ENCODE data around the gene UTF1. TPM values are rescaled to one million over a fixed set of nuclear protein-coding genes. Genes with fewer than 3 reads are reported as not detected.

The UTF1 gene
- polyA plus RNA-seq, 1 donor from 2014 or later, result not detected

DNA sequence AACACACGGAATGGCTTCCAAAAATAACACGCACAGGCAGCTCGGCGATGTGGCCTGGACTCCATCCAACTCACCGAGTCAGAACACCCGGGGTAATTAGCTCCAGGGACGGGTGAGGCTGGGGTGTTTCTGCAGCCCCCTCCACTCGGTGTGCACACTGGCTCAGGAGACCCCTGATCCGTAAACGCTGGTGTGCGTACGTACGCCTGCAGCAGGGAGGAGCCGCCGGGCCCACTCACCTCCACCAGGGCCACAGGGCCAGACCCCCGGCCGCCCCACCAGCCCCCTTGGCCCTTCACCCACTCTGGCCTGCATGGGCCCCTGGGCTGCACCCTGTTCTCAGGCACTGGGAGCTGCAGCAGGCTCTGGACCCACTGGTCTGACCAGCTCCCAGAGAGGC lies 22.4 kb upstream of the UTF1 start:
- Histone ChIP-seq H3K4me2 (ENCODE audit: low read length) (no peak overlapping the region), H4K20me1 (ENCODE audit: insufficient read depth) (no peaks in the 10 kb centered on the region), H3K27ac (ENCODE audit: low read length) (no peak overlapping the region), H3K9ac (ENCODE audit: low read length) (no peak overlapping the region), H3K27me3 (ENCODE audit: insufficient read depth, low read depth, low read length) (no peaks in the 10 kb centered on the region), H3K9me2 (ENCODE audit: insufficient read depth, low read length) (no peaks in the 10 kb centered on the region), H3K4me3 (ENCODE audit: low read length) (no peak overlapping the region), H3K9me3 (ENCODE audit: low read length) (no peaks in the 10 kb centered on the region), H3F3A (ENCODE audit: insufficient read depth, low read length, poor library complexity, severe bottlenecking) (no peaks in the 10 kb centered on the region), H2AFZ (ENCODE audit: low read depth, low read length) (no peak overlapping the region), H3K36me3 (ENCODE audit: insufficient read depth, low read length) (no peaks in the 10 kb centered on the region), H3K79me2 (replicated peaks; ENCODE audit: insufficient read depth, low read length) (no peaks in the 10 kb centered on the region)
- TF ChIP-seq EZH2 (IDR thresholded peaks at IDR 0.05; ENCODE audit: borderline replicate concordance, insufficient read depth, low read length, poor library complexity, severe bottlenecking) (no peak), MXI1 (conservative IDR thresholded peaks at IDR 0.05; ENCODE audit: poor library complexity, severe bottlenecking) (no peak), TAF1 (IDR thresholded peaks at IDR 0.05; ENCODE audit: low read depth) (no peak), SMC3 (conservative IDR thresholded peaks at IDR 0.05; ENCODE audit: poor library complexity) (no peak), POLR2AphosphoS5 (IDR thresholded peaks at IDR 0.05) (no peak), EP300 (conservative IDR thresholded peaks at IDR 0.05; ENCODE audit: poor library complexity, severe bottlenecking) (no peak), RAD21 (conservative IDR thresholded peaks at IDR 0.05) (no peak)
- TF ChIP-seq, protein P1, sequence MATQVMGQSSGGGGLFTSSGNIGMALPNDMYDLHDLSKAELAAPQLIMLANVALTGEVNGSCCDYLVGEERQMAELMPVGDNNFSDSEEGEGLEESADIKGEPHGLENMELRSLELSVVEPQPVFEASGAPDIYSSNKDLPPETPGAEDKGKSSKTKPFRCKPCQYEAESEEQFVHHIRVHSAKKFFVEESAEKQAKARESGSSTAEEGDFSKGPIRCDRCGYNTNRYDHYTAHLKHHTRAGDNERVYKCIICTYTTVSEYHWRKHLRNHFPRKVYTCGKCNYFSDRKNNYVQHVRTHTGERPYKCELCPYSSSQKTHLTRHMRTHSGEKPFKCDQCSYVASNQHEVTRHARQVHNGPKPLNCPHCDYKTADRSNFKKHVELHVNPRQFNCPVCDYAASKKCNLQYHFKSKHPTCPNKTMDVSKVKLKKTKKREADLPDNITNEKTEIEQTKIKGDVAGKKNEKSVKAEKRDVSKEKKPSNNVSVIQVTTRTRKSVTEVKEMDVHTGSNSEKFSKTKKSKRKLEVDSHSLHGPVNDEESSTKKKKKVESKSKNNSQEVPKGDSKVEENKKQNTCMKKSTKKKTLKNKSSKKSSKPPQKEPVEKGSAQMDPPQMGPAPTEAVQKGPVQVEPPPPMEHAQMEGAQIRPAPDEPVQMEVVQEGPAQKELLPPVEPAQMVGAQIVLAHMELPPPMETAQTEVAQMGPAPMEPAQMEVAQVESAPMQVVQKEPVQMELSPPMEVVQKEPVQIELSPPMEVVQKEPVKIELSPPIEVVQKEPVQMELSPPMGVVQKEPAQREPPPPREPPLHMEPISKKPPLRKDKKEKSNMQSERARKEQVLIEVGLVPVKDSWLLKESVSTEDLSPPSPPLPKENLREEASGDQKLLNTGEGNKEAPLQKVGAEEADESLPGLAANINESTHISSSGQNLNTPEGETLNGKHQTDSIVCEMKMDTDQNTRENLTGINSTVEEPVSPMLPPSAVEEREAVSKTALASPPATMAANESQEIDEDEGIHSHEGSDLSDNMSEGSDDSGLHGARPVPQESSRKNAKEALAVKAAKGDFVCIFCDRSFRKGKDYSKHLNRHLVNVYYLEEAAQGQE (IDR thresholded peaks at IDR 0.05; ENCODE audit: borderline replicate concordance), result no peak
- TF ChIP-seq, protein P2, sequence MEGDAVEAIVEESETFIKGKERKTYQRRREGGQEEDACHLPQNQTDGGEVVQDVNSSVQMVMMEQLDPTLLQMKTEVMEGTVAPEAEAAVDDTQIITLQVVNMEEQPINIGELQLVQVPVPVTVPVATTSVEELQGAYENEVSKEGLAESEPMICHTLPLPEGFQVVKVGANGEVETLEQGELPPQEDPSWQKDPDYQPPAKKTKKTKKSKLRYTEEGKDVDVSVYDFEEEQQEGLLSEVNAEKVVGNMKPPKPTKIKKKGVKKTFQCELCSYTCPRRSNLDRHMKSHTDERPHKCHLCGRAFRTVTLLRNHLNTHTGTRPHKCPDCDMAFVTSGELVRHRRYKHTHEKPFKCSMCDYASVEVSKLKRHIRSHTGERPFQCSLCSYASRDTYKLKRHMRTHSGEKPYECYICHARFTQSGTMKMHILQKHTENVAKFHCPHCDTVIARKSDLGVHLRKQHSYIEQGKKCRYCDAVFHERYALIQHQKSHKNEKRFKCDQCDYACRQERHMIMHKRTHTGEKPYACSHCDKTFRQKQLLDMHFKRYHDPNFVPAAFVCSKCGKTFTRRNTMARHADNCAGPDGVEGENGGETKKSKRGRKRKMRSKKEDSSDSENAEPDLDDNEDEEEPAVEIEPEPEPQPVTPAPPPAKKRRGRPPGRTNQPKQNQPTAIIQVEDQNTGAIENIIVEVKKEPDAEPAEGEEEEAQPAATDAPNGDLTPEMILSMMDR (IDR thresholded peaks at IDR 0.05; ENCODE audit: poor library complexity, severe bottlenecking), result no peak

GRCh38 chr10:133208466-133208865 lies 21.6 kb upstream of the UTF1 start:
- Histone ChIP-seq H3F3A (ENCODE audit: insufficient read depth, low read length, poor library complexity, severe bottlenecking) (no peaks in the 10 kb centered on the region), H3K36me3 (ENCODE audit: insufficient read depth, low read length) (no peaks in the 10 kb centered on the region), H3K9ac (ENCODE audit: low read length) (no peak overlapping the region), H3K9me2 (ENCODE audit: insufficient read depth, low read length) (no peaks in the 10 kb centered on the region), H3K27me3 (ENCODE audit: insufficient read depth, low read depth, low read length) (no peaks in the 10 kb centered on the region), H2AFZ (ENCODE audit: low read depth, low read length) (no peak overlapping the region), H3K4me3 (ENCODE audit: low read length) (no peak overlapping the region), H4K20me1 (ENCODE audit: insufficient read depth) (no peaks in the 10 kb centered on the region), H3K9me3 (ENCODE audit: low read length) (no peaks in the 10 kb centered on the region), H3K27ac (ENCODE audit: low read length) (no peak overlapping the region), H3K4me2 (ENCODE audit: low read length) (no peak overlapping the region), H3K79me2 (replicated peaks; ENCODE audit: insufficient read depth, low read length) (no peaks in the 10 kb centered on the region)
- TF ChIP-seq TAF1 (IDR thresholded peaks at IDR 0.05; ENCODE audit: low read depth) (no peak), EP300 (conservative IDR thresholded peaks at IDR 0.05; ENCODE audit: poor library complexity, severe bottlenecking) (no peak), RAD21 (conservative IDR thresholded peaks at IDR 0.05) (no peak), POLR2AphosphoS5 (IDR thresholded peaks at IDR 0.05) (no peak), SMC3 (conservative IDR thresholded peaks at IDR 0.05; ENCODE audit: poor library complexity) (no peak), EZH2 (IDR thresholded peaks at IDR 0.05; ENCODE audit: borderline replicate concordance, insufficient read depth, low read length, poor library complexity, severe bottlenecking) (no peak), MXI1 (conservative IDR thresholded peaks at IDR 0.05; ENCODE audit: poor library complexity, severe bottlenecking) (no peak)
- TF ChIP-seq, protein P1 (IDR thresholded peaks at IDR 0.05; ENCODE audit: borderline replicate concordance), result no peak
- TF ChIP-seq, protein P2 (IDR thresholded peaks at IDR 0.05; ENCODE audit: poor library complexity, severe bottlenecking), result no peak
